HFFc6 (cell line): ENCODE data around the gene CD96. TPM values are rescaled to one million over a fixed set of nuclear protein-coding genes. Genes with fewer than 3 reads are reported as not detected.

Source experiments
- DNase-seq: peaks from one replicate; pipeline ENCODE4 v3.0.0-alpha.2; 2018
- H3K27ac Mint-ChIP-seq: 2 replicates; pipeline ENCODE4 v1.8.0; 2020; ENCODE audit warnings: mild to moderate bottlenecking, mixed read lengths
- H3K27me3 Mint-ChIP-seq: 2 replicates; pipeline ENCODE4 v1.8.0; 2021; ENCODE audit warnings: mild to moderate bottlenecking, moderate library complexity, mixed read lengths; ENCODE audit not compliant: insufficient read depth
- H3K36me3 Mint-ChIP-seq: 2 replicates; pipeline ENCODE4 v1.8.0; 2021; ENCODE audit warnings: low read depth, mixed read lengths
- H3K4me1 Mint-ChIP-seq: 2 replicates; pipeline ENCODE4 v1.8.0; 2020; ENCODE audit warnings: low read depth, mixed read lengths
- H3K4me3 Mint-ChIP-seq: 2 replicates; pipeline ENCODE4 v1.8.0; 2020; ENCODE audit warnings: mild to moderate bottlenecking, moderate library complexity, mixed read lengths
- H3K9me3 Mint-ChIP-seq: 2 replicates; pipeline ENCODE4 v1.8.0; 2020; ENCODE audit warnings: mild to moderate bottlenecking, mixed read lengths
- CTCF ChIP-seq: fragments of 200-600 bp; sonication (generic); IDR thresholded peaks from 2 replicates; pipeline ENCODE4 v1.5.0; 2021; ENCODE audit warnings: antibody characterized with exemption, mild to moderate bottlenecking
- total RNA-seq, 6 experiments: library from RNA; stranded (reverse); fragmentation: NEBNext Ultra II Directional; extraction: Animal tissue kit (Norgen Biotek cat#: 25700); gene quantifications; 2 replicates in 1 of 6; 3 replicates in 5 of 6; pipeline ENCODE4 v1.2.3, GENCODE V29; 2021

CD96 gene
- total RNA-seq, 6 experiments from 2014 or later, result not detected

- Mint-ChIP-seq H3K4me3 (no peak overlapping the region), H3K27me3 (no peaks in the 10 kb centered on the region), H3K27ac (no peak overlapping the region), H3K9me3 (no peaks in the 10 kb centered on the region), H3K4me1 (peaks cover 38% of the 10 kb centered on the region), H3K36me3 (no peaks in the 10 kb centered on the region)
- no peak for TF ChIP-seq CTCF
- DNase-seq, result no peak
Observed at GRCh38 chr3:111635403-111635802, 93.4 kb downstream of the CD96 start.

- no peak for DNase-seq
- TF ChIP-seq CTCF, result no peak
- no peaks in the 10 kb centered on the region for H3K27me3 Mint-ChIP-seq
- no peaks in the 10 kb centered on the region for H3K9me3 Mint-ChIP-seq
- no peaks in the 10 kb centered on the region for H3K36me3 Mint-ChIP-seq
- H3K27ac Mint-ChIP-seq, result no peak overlapping the region
- no peak overlapping the region for H3K4me3 Mint-ChIP-seq
- peaks cover 28% of the 10 kb centered on the region for H3K4me1 Mint-ChIP-seq
Observed at GRCh38 chr3:111636366-111636885, 94.4 kb downstream of the CD96 start.

- H3K9me3 Mint-ChIP-seq, result peaks cover 16% of the 10 kb centered on the region
- H3K4me3 Mint-ChIP-seq, result no peak overlapping the region
- H3K36me3 Mint-ChIP-seq, result peaks cover 16% of the 10 kb centered on the region
Observed at GRCh38 chr3:111639316-111639715, 97.3 kb downstream of the CD96 start.

GRCh38 chr3:111648991-111649579, 107.1 kb downstream of the CD96 start:
- peak overlapping the region; percentile 30; the same call in 1 of the 2 replicates for H3K27ac Mint-ChIP-seq
- H3K4me1 Mint-ChIP-seq, result peaks cover 40% of the 10 kb centered on the region
- DNase-seq, result no peak
- peak overlapping the region; percentile 20; the same call in 1 of the 2 replicates for H3K4me3 Mint-ChIP-seq
- peaks cover 2% of the 10 kb centered on the region for H3K9me3 Mint-ChIP-seq
- no peaks in the 10 kb centered on the region; the same call in 1 of the 2 replicates for H3K27me3 Mint-ChIP-seq
- TF ChIP-seq CTCF, result no peak
- peaks cover 3% of the 10 kb centered on the region for H3K36me3 Mint-ChIP-seq

More at GRCh38 chr3:111639316-111639715, 97.3 kb downstream of the CD96 start:
- Mint-ChIP-seq H3K4me1 (peaks cover 10% of the 10 kb centered on the region), H3K27ac (no peak overlapping the region), H3K27me3 (no peaks in the 10 kb centered on the region; the same call in none of the 2 replicates)
- DNase-seq, result no peak
- TF ChIP-seq CTCF, result no peak

- H3K4me1 Mint-ChIP-seq, result peaks cover 40% of the 10 kb centered on the region
- H3K9me3 Mint-ChIP-seq, result no peaks in the 10 kb centered on the region
- no peaks in the 10 kb centered on the region for H3K36me3 Mint-ChIP-seq
- H3K27ac Mint-ChIP-seq, result no peak overlapping the region
- peaks cover 4% of the 10 kb centered on the region; the same call in 1 of the 2 replicates for H3K27me3 Mint-ChIP-seq
- TF ChIP-seq CTCF, result no peak
- no peak overlapping the region for H3K4me3 Mint-ChIP-seq
- DNase-seq, result no peak
Observed at GRCh38 chr3:111650378-111651275, 108.6 kb downstream of the CD96 start.
